NB4 (cell line): ENCODE measurements around the gene METTL3.
"Not testable (repeated sequence)": the region's sequence is repeated elsewhere in the genome, so short reads cannot be mapped to it uniquely, and the experiment has no call there.

ENCODE experiments used
- DNase-seq: peaks from one replicate; pipeline ENCODE4 v3.0.0; 2010; ENCODE audit warnings: low read depth
- H3K4me3 ChIP-seq: one replicate; pipeline ENCODE4 v1.5.1; 2011; ENCODE audit warnings: mild to moderate bottlenecking, low read depth, low read length, moderate library complexity
- CTCF ChIP-seq: IDR thresholded peaks from one replicate; pipeline ENCODE4 v1.5.1; 2012; ENCODE audit warnings: low read depth, low read length
- MAX ChIP-seq: IDR thresholded peaks from 2 replicates; pipeline ENCODE4 v1.6.1; 2011; ENCODE audit warnings: low read depth, low read length
- MYC ChIP-seq: IDR thresholded peaks from 2 replicates; pipeline ENCODE4 v1.6.1; 2011; ENCODE audit warnings: low read depth, low read length
- POLR2A ChIP-seq: IDR thresholded peaks from 2 replicates; pipeline ENCODE4 v1.6.1; 2011; ENCODE audit warnings: mild to moderate bottlenecking; ENCODE audit not compliant: insufficient read length; ENCODE audit errors: extremely low read depth

Gene METTL3

GRCh38 chr14:21510735-21511657 lies at the start of gene METTL3:
METTL3 (minus strand) TSS chr14:21511340; CDS start chr14:21511223, 117 bp downstream.
- peak; percentile 98 for DNase-seq
- TF ChIP-seq CTCF (no peak), MYC (peak; percentile 86), MAX (peak; percentile 91), POLR2A (peak; percentile 85)
- peak within 1 kb of the TSS; percentile 91 for H3K4me3 ChIP-seq

GRCh38 chr14:21558703-21559170 lies 47.6 kb upstream of the METTL3 start:
- H3K4me3 ChIP-seq = no peak overlapping the region
- no peak for DNase-seq
- TF ChIP-seq POLR2A = no peak
- TF ChIP-seq MYC = no peak
- no peak for TF ChIP-seq CTCF
- no peak for TF ChIP-seq MAX

GRCh38 chr14:21557084-21557901 lies 46.2 kb upstream of the METTL3 start:
- DNase-seq = peak; percentile 90
- H3K4me3 ChIP-seq = no peak overlapping the region
- peak; percentile 47 for TF ChIP-seq CTCF
- TF ChIP-seq MYC = no peak

- no peak for TF ChIP-seq MYC
- no peak for TF ChIP-seq CTCF
- TF ChIP-seq POLR2A = no peak
- no peak for TF ChIP-seq MAX
- no peak overlapping the region for H3K4me3 ChIP-seq
- DNase-seq = no peak
Observed at GRCh38 chr14:21556378-21557083, 45.4 kb upstream of the METTL3 start.

- no peak overlapping the region for H3K4me3 ChIP-seq
- TF ChIP-seq MAX (no peak), MYC (no peak), CTCF (no peak), POLR2A (no peak)
- DNase-seq = no peak
Observed at GRCh38 chr14:21553266-21553665, 42.1 kb upstream of the METTL3 start.

- not testable (repeated sequence) for DNase-seq, H3K4me3 ChIP-seq
Observed at GRCh38 chr14:21544588-21544987, 33.4 kb upstream of the METTL3 start.
